GM10847 (cell line): Measurements from ENCODE around the gene LRRN2.

ENCODE experiments used
- POLR2A ChIP-seq: IDR thresholded peaks from 2 replicates; pipeline ENCODE4 v1.6.1; 2011; ENCODE audit not compliant: insufficient read length; ENCODE audit errors: extremely low read depth

The LRRN2 gene

GRCh38 chr1:204716660-204717059 is 31.1 kb upstream of the LRRN2 start:
- no peak for TF ChIP-seq POLR2A

GRCh38 chr1:204714861-204715511 is 29.4 kb upstream of the LRRN2 start:
- no peak for TF ChIP-seq POLR2A

GRCh38 chr1:204714194-204714860 is 28.8 kb upstream of the LRRN2 start:
- no peak for TF ChIP-seq POLR2A

- no peak for TF ChIP-seq POLR2A
These were observed 28.0 kb upstream of the LRRN2 start for GRCh38 chr1:204713541-204713940.

- no peak for TF ChIP-seq POLR2A
These were observed 27.3 kb upstream of the LRRN2 start for GRCh38 chr1:204712708-204713430.

GRCh38 chr1:204711947-204712701 is 26.6 kb upstream of the LRRN2 start:
- no peak for TF ChIP-seq POLR2A

- no peak for TF ChIP-seq POLR2A
These were observed 25.8 kb upstream of the LRRN2 start for GRCh38 chr1:204711103-204711946.

- TF ChIP-seq POLR2A = no peak
These were observed 24.7 kb upstream of the LRRN2 start for GRCh38 chr1:204709960-204710912.

GRCh38 chr1:204709021-204709420 is 23.5 kb upstream of the LRRN2 start:
- TF ChIP-seq POLR2A = no peak

- no peak for TF ChIP-seq POLR2A
These were observed 21.4 kb upstream of the LRRN2 start for GRCh38 chr1:204706838-204707509.

GRCh38 chr1:204705888-204706837 is 20.6 kb upstream of the LRRN2 start:
- no peak for TF ChIP-seq POLR2A

GRCh38 chr1:204705493-204705811 is 19.9 kb upstream of the LRRN2 start:
- TF ChIP-seq POLR2A = no peak
